RPMI8226 (cell line): ENCODE measurements around the gene ANXA10.
"Not testable (repeated sequence)": the region's sequence is repeated elsewhere in the genome, so short reads cannot be mapped to it uniquely, and the experiment has no call there.

Experiments used
- DNase-seq: peaks from one replicate; pipeline ENCODE4 v3.0.0-alpha.2; 2015

ANXA10 gene

GRCh38 chr4:168163106-168163505 is 70.8 kb downstream of the ANXA10 start:
- no peak for DNase-seq

- DNase-seq = no peak
These were observed 71.7 kb downstream of the ANXA10 start for GRCh38 chr4:168164045-168164444.

GRCh38 chr4:168164915-168165548 is 72.7 kb downstream of the ANXA10 start:
- DNase-seq = no peak

GRCh38 chr4:168167714-168168284 is 75.5 kb downstream of the ANXA10 start:
- DNase-seq = no peak

- no peak for DNase-seq
These were observed 82.0 kb downstream of the ANXA10 start for GRCh38 chr4:168174308-168174707.

GRCh38 chr4:168177546-168178149 is 85.3 kb downstream of the ANXA10 start:
- no peak for DNase-seq

- peak; percentile 3 for DNase-seq
These were observed 91.6 kb downstream of the ANXA10 start for GRCh38 chr4:168183717-168184571.

GRCh38 chr4:168188754-168189153 is 96.4 kb downstream of the ANXA10 start:
- DNase-seq = no peak

GRCh38 chr4:168197926-168198325 is 105.6 kb downstream of the ANXA10 start:
- no peak for DNase-seq

- DNase-seq = no peak
These were observed 107.1 kb downstream of the ANXA10 start for GRCh38 chr4:168199260-168199957.

GRCh38 chr4:168200685-168201084 is 108.3 kb downstream of the ANXA10 start:
- DNase-seq = no peak

- no peak for DNase-seq
These were observed 111.0 kb downstream of the ANXA10 start for GRCh38 chr4:168203233-168203911.

GRCh38 chr4:168208957-168209614 is 116.7 kb downstream of the ANXA10 start:
- DNase-seq = no peak

GRCh38 chr4:168212656-168213055 is 120.3 kb downstream of the ANXA10 start:
- DNase-seq = no peak

GRCh38 chr4:168213511-168213910 is 121.2 kb downstream of the ANXA10 start:
- not testable (repeated sequence) for DNase-seq

GRCh38 chr4:168218645-168219044 is 126.3 kb downstream of the ANXA10 start:
- no peak for DNase-seq

GRCh38 chr4:168220893-168221292 is 128.6 kb downstream of the ANXA10 start:
- DNase-seq = no peak

- no peak for DNase-seq
These were observed 129.0 kb downstream of the ANXA10 start for GRCh38 chr4:168221301-168221700.
